KOPT-K1 (cell line): ENCODE results near the gene OR1F1.

Experiments used
- H3K27ac ChIP-seq: fragments of 200-600 bp; sonication (generic); 2 replicates; pipeline ENCODE4 v1.5.1; 2016; ENCODE audit warnings: antibody characterized with exemption, mild to moderate bottlenecking, low read depth, low read length; ENCODE audit not compliant: poor library complexity, severe bottlenecking
- H3K36me3 ChIP-seq: fragments of 200-600 bp; sonication (generic); 2 replicates; pipeline ENCODE4 v1.5.1; 2017; ENCODE audit warnings: antibody characterized with exemption, mild to moderate bottlenecking, low read length, moderate library complexity; ENCODE audit not compliant: insufficient read depth
- H3K9me3 ChIP-seq: fragments of 200-600 bp; sonication (generic); 2 replicates; pipeline ENCODE4 v1.5.1; 2017; ENCODE audit warnings: antibody characterized with exemption, low read length, mild to moderate bottlenecking; ENCODE audit not compliant: insufficient read depth, poor library complexity, severe bottlenecking

OR1F1 gene

DNA sequence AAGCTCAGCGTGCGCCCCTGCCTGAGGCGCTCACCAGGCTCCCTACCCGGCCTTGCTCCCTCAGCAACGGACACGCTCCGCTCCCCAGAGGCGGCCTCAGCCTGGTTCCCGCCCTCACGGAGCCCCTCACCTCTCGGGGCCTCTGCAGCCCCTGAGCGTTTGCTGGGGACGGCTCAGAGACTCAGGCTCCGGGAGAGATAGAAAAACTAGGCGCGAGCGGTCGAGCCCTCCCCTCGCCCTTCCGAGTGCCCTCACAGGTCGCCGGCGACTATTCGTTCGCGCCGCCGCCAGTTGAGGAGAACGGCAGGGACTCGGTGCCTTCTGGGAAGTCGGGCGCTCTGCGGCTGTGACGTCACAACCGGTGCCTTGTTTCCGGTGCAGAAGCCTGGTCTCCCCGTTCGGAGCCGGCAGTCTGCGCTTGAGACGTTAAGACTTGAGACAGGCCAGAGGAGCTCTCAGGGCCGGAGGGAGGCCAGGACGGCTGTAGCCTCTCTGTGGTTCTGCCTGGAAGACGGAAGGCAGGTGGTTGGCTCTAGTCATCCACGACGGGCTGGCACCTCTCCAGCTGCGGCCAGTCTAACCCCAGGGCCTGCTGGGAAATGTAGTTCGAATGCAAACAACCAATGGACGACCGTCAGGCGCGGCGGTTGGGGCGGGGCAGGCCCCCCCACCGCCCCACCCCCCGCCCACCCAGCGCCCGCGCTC is 47.0 kb downstream of the OR1F1 start, which contains the start of gene ZNF200:
TSS of gene ZNF200 (minus strand) at position 302 of the 705 bp plus-strand sequence. CDS start 1,403 bp downstream, outside the sequence.
- Histone ChIP-seq H3K27ac (peak within 1 kb of the TSS; percentile 84), H3K36me3 (peaks cover 38% of the 10 kb centered on the region), H3K9me3 (peaks cover 24% of the 10 kb centered on the region)

DNA sequence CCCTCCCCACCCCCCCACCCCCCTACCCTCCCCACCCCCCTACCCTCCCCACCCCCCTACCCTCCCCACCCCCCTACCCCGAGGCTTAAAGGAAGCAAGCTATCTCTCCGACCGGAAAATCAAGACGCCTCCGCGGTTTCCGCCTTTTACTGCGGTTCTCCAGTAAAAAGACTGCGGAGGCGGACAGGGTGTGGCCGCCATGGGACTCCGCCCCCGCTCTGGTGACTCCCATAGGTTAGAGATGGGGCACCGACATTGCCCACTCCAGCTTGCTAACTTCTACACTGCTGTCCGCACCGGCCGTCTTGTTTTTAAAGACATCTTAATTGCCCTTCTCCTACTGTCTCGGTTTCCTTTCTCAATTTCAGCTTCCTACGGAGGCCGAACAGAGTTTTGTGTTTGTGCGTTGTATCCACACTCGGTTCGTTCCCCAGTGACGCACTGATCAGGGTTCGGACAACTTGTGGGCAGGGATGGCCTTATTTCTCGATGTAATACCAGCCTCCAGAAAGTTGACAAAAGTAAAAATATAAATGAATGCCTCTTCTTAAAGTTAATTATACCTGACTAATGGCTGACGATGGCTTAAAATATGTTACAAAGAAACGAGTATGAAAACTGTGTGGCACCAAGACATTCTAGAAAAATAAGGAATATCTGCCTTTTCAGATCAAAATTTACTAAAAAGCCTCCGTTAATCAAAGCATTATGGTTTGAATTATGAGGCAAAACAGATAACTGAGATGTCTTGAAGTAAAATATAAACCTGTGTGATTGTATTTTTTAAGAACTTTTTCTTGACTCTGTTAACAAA is 48.1 kb downstream of the OR1F1 start:
- no peak overlapping the region for H3K27ac ChIP-seq
- H3K9me3 ChIP-seq = peaks cover 13% of the 10 kb centered on the region
- peaks cover 27% of the 10 kb centered on the region for H3K36me3 ChIP-seq

DNA sequence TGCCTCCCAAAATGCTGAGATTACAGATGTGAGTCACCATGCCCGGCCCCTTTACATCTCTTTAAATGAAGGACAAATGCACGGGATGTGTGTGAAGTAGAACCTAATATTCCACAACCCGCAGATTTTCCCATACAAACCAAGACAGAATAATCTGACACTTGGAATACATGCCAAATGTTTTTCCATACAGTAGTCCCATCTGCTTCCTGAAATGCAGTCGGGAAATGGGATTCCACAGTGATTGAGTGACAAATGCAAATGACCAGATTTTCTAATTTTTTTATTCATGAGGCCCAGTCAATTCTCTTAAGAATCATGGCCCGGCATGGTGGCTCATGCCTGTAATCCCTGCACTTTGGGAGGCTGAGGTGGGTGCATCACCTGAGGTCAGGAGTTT is 53.8 kb downstream of the OR1F1 start:
- Histone ChIP-seq H3K36me3 (no peaks in the 10 kb centered on the region), H3K27ac (no peak overlapping the region), H3K9me3 (no peaks in the 10 kb centered on the region)

DNA sequence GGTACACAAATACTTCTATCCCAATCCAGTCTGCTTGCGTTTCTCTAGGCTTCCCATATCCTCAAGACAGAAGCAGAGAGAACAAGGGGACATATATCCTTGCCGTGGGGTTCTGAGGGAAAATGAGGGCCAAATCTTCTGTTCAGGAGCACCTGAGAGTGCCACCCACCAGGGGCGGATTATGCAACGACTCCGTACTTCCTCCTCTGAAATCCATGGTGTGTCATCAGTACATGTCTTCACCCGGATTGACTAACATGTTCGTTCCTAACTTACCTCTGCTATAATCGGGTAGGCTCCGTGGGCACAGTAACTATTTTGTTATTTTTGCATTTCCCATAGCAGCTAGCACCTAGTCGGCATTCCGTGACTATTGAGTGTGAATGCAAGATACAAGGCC is 54.7 kb downstream of the OR1F1 start:
- H3K9me3 ChIP-seq = no peaks in the 10 kb centered on the region
- H3K36me3 ChIP-seq = no peaks in the 10 kb centered on the region
- no peak overlapping the region for H3K27ac ChIP-seq

DNA sequence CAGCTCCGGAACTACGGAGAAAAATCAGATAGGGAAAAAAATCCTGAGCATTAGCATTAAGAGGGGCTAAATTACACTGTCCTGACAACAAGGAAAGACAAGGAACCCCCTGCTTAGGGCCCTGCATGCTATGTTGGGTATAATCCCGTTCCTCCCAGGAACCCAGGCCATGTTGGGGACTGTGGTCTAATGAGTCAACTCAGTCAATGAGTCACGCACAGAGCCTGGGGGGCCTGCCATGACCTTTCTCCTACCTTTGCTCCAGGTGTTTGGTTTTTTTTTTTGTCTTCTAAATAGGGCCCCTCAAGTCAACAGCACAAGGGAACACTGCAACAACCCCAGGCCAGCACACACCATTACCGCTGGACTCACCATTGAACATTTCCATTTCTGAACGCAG is 55.9 kb downstream of the OR1F1 start:
- Histone ChIP-seq H3K9me3 (no peaks in the 10 kb centered on the region), H3K36me3 (no peaks in the 10 kb centered on the region), H3K27ac (no peak overlapping the region)

DNA sequence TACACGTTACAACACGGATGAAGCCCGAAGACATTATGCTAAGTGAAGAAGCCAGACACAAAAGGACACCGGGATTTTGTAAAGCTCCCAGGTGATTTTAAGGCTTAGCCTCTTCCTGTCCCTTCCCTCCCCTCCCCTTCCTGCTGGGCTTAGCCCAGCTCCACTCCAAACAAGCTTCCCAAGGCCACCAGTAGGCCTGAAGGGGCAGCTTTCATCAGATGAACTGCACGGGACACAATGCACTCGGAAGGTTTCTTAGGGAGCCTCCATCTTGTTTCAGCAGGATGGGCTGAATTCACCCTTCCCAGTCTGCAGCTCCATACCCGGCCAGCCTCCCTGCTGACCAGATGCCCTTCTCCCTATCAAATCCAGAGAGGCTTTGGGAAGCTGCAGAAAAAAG is 58.0 kb downstream of the OR1F1 start:
- no peaks in the 10 kb centered on the region for H3K9me3 ChIP-seq
- no peaks in the 10 kb centered on the region for H3K36me3 ChIP-seq
- no peak overlapping the region for H3K27ac ChIP-seq

DNA sequence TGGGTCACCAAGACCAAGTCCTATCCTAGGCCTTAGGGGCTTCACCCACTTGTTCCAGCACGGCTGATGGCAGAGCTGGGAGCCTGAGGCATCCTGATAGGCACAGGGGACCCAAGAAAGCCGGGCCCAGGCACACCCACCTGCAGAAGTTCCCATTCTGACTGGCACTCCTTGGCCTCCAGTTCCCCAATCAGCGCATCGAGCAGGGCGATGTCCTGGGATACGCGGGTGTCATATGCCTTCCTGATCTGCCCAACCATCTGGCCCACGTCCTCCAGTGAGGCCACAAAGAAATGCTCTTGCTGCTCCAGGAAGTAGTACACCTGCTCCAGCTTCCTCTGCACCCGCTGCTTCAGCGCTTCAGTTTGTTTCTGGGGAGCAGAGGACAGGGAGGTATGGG is 58.9 kb downstream of the OR1F1 start:
- Histone ChIP-seq H3K36me3 (no peaks in the 10 kb centered on the region), H3K9me3 (no peaks in the 10 kb centered on the region), H3K27ac (no peak overlapping the region)

DNA sequence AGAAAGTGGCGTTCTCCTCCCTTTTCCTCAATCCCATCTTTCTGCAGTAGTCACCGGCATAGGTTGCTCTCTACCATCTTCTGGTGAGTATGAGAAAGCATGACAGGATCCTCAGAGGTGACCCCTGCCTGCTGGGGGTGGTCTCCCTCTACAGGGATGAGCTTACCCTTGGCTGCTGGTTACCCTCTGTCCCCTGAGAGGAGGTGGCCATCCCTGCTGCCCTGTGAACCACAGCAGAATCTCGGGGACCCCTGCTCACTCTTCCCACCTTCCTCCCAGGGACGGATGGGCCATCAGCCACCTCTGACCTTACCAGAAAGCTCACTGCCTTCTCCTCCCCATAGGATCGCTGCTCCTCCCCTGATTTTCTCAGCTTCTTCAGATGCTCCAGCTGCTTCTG is 60.6 kb downstream of the OR1F1 start:
- H3K27ac ChIP-seq = no peak overlapping the region
- no peaks in the 10 kb centered on the region for H3K9me3 ChIP-seq
- H3K36me3 ChIP-seq = no peaks in the 10 kb centered on the region

DNA sequence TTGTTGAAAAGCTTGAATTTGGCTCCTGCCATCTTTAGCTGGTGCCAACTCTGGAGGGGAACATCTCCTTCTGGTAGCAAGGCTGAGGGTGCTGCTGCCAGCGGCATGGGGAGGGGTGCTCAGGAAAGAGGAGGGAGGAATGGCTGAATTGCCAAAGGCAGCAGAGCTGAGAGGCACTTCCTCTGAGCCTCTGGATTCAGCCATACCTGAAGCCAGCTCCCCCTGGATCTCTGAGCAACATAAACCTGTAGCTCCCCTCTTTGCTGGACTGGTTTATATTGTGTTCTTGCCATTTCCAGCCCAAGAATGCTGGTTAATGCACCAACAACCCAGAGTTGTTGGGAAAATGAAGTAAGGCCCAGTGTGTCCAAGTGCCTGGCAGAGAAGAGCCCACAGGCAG is 61.0 kb downstream of the OR1F1 start:
- no peak overlapping the region for H3K27ac ChIP-seq
- no peaks in the 10 kb centered on the region for H3K36me3 ChIP-seq
- no peaks in the 10 kb centered on the region for H3K9me3 ChIP-seq

DNA sequence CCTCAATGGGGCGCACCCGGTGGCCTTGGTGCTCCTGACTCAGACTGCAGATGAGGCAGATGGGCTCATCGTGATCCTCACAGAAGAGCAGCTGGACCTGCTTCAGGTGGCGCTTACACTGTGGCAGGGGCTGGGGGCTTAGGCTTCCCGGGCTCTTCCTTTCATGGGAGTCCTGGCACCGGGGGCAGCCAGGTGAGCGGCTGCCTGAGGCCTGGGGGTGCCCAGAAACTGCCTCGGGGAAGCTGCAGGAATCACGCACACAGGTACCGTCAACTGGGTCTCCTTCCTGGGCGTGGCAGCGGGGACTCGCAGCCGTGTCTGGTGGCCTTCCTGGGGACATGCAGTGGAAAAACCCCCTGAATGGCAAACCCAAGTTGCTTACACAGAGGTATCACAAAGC is 61.4 kb downstream of the OR1F1 start:
- Histone ChIP-seq H3K9me3 (no peaks in the 10 kb centered on the region), H3K36me3 (no peaks in the 10 kb centered on the region), H3K27ac (no peak overlapping the region)

DNA sequence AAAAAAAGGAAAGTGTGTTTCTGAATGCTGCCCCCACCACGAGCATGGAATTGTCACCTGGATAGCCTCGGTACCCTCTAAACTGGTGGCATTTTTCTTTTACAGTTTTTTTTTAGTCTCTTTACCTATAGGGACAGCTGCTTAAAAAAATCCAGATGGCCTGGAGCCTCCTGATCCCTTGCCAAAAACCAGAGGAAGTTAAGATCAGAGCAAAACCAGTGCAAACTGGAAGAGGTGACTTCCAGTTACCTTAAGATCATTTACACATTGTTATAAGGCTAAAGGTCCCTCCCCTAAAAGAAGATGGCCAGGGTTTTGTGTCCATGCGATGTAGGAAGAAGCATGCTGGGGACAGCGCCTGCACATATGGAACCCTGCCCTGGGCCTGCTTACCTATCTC is 65.0 kb downstream of the OR1F1 start:
- Histone ChIP-seq H3K27ac (no peak overlapping the region), H3K36me3 (no peaks in the 10 kb centered on the region), H3K9me3 (no peaks in the 10 kb centered on the region)

DNA sequence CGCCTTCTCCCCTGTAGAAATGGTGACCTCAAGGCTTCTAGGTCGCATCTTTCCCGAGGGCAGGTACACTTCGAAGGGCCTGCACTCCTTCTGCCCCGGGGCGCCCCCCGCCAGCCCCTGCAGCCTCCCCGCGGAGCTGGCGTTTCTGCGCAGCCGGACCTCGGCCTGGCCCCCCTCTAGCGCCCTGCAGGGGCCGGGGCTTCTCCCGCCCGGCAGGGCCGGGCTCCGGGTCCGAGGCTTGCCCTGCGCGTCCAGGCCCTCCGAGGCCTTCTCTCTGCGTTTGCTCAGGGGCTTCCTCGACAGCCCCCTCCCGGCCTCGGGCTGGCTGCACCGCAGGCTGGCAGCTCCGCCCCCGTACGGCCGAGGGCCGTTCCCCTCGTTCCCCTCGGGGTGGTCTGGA is 66.3 kb downstream of the OR1F1 start:
- Histone ChIP-seq H3K36me3 (no peaks in the 10 kb centered on the region), H3K9me3 (no peaks in the 10 kb centered on the region)

More for the DNA sequence above, 66.3 kb downstream of the OR1F1 start:
- H3K27ac ChIP-seq = no peak overlapping the region
